ENCODE measurements around the gene ME1.
"Not testable (repeated sequence)": the region's sequence is repeated elsewhere in the genome, so short reads cannot be mapped to it uniquely, and the experiment has no call there.

Gene ME1

GRCh38 chr6:83370567-83370966, 60.3 kb downstream of the ME1 start:
- no peak overlapping the region for H3K4me3 ChIP-seq (ENCODE audit: low read depth, low read length)
- CTCF ChIA-PET: no interaction called here
- TF ChIP-seq CTCF (IDR thresholded peaks at IDR 0.05; ENCODE audit: insufficient read depth, low read length, missing control alignments): no peak
- POLR2A ChIA-PET: no interaction called here
- no peak for DNase-seq (ENCODE audit: low read depth, low spot score)

GRCh38 chr6:83369692-83370091, 61.2 kb downstream of the ME1 start:
- no peak for TF ChIP-seq CTCF (IDR thresholded peaks at IDR 0.05; ENCODE audit: insufficient read depth, low read length, missing control alignments)
- CTCF ChIA-PET: interaction anchor here (0.5 kb wide), 1 partner anchor 145 kb away, joined by 3 read pairs; no protein-coding TSS in a partner anchor
- POLR2A ChIA-PET: no interaction called here
- no peak overlapping the region for H3K4me3 ChIP-seq (ENCODE audit: low read depth, low read length)
- DNase-seq (ENCODE audit: low read depth, low spot score): no peak

- H3K4me3 ChIP-seq (ENCODE audit: low read depth, low read length): no peak overlapping the region
- ChIA-PET POLR2A (no interaction called here), CTCF (no interaction called here)
- TF ChIP-seq CTCF (IDR thresholded peaks at IDR 0.05; ENCODE audit: insufficient read depth, low read length, missing control alignments): no peak
- DNase-seq (ENCODE audit: low read depth, low spot score): no peak
These were observed 62.3 kb downstream of the ME1 start for GRCh38 chr6:83368577-83368976.

GRCh38 chr6:83367104-83367503, 63.7 kb downstream of the ME1 start:
- H3K4me3 ChIP-seq (ENCODE audit: low read depth, low read length): no peak overlapping the region
- ChIA-PET CTCF (interaction anchor here (0.7 to 2.4 kb wide), 4 partner anchors 14 to 152 kb away, joined by 3 to 9 read pairs (median 3); partner anchors contain the start of gene PRSS35), POLR2A (no interaction called here)
- DNase-seq (ENCODE audit: low read depth, low spot score): no peak
- no peak for TF ChIP-seq CTCF (IDR thresholded peaks at IDR 0.05; ENCODE audit: insufficient read depth, low read length, missing control alignments)

GRCh38 chr6:83365931-83366330, 64.9 kb downstream of the ME1 start:
- peak; percentile 77 for DNase-seq (ENCODE audit: low read depth, low spot score)
- ChIA-PET CTCF (interaction anchor here (2.4 kb wide), 1 partner anchor 146 kb away, joined by 9 read pairs; the partner anchor contains the start of gene PRSS35), POLR2A (no interaction called here)
- no peak overlapping the region for H3K4me3 ChIP-seq (ENCODE audit: low read depth, low read length)
- no peak for TF ChIP-seq CTCF (IDR thresholded peaks at IDR 0.05; ENCODE audit: insufficient read depth, low read length, missing control alignments)

- H3K4me3 ChIP-seq (ENCODE audit: low read depth, low read length); POLR2A ChIA-PET; DNase-seq (ENCODE audit: low read depth, low spot score); CTCF ChIA-PET: not testable (repeated sequence)
These were observed 68.5 kb downstream of the ME1 start for GRCh38 chr6:83362349-83362748.

GRCh38 chr6:83359638-83360037, 71.2 kb downstream of the ME1 start:
- DNase-seq (ENCODE audit: low read depth, low spot score): no peak
- ChIA-PET CTCF (no interaction called here), POLR2A (no interaction called here)
- no peak overlapping the region for H3K4me3 ChIP-seq (ENCODE audit: low read depth, low read length)
- TF ChIP-seq CTCF (IDR thresholded peaks at IDR 0.05; ENCODE audit: insufficient read depth, low read length, missing control alignments): no peak

All from AG04449 (cell line).